ENCODE results near the gene LHFPL2.

The LHFPL2 gene

GRCh38 chr5:78574131-78574673 is 74.4 kb downstream of the LHFPL2 start:
- H3K4me3 ChIP-seq (ENCODE audit: insufficient read depth, low read length, poor library complexity, severe bottlenecking) = no peak overlapping the region
- no peaks in the 10 kb centered on the region for H3K27me3 ChIP-seq (ENCODE audit: low read length)
- H2AFZ ChIP-seq (ENCODE audit: low read depth, low read length, severe bottlenecking) = no peak overlapping the region
- no peaks in the 10 kb centered on the region for H3K9me3 ChIP-seq (ENCODE audit: insufficient read depth, low read length)
- peaks cover 23% of the 10 kb centered on the region; the same call in 1 of the 2 replicates for H3F3A ChIP-seq (ENCODE audit: insufficient read depth)
- no peaks in the 10 kb centered on the region for H3K9me2 ChIP-seq (replicated peaks; ENCODE audit: insufficient read depth, low read length)
- 0 out of 2 replicates have a peak, but pooled peaks cover 4% of the 10 kb centered on the region for H4K20me1 ChIP-seq (ENCODE audit: low read depth, low read length)
- peak overlapping the region; percentile 41 for H3K4me2 ChIP-seq (ENCODE audit: low read depth, low read length, poor library complexity, severe bottlenecking)
- H3K9ac ChIP-seq (ENCODE audit: low read length) = peak overlapping the region; percentile 30
- H3K79me2 ChIP-seq (ENCODE audit: insufficient read depth, low read length) = peaks cover 91% of the 10 kb centered on the region
- H3K36me3 ChIP-seq (ENCODE audit: low read length) = no peaks in the 10 kb centered on the region
- peak overlapping the region; percentile 65 for H3K27ac ChIP-seq (ENCODE audit: low read depth, low read length)
- TF ChIP-seq CTCF (IDR thresholded peaks at IDR 0.05; ENCODE audit: insufficient read depth, low read length, poor library complexity, severe bottlenecking) (no peak), EZH2phosphoT487 (conservative IDR thresholded peaks at IDR 0.05; ENCODE audit: low read length) (no peak)

DNA sequence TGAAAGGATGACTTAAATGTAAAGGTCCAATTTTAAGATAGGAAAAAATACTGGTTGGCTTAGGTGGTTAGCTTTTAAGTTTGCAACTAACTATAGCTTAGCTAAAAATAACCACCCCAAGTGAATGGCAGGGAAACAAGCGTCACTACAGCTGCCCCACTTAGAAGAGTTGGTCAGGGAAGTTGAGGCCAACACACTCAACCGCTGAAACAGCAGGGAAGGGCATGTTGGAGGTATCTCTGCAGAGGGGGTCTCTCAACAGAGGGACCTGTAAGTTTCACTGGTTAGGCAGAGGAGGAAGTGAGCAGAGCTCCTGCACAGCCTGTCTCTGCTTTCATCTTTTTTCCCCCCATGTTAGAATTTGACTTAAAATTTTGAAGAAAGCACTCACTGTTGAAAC is 75.3 kb downstream of the LHFPL2 start:
- no peaks in the 10 kb centered on the region for H3K36me3 ChIP-seq (ENCODE audit: low read length)
- H3K27ac ChIP-seq (ENCODE audit: low read depth, low read length) = peak overlapping the region; percentile 65
- H3K4me3 ChIP-seq (ENCODE audit: insufficient read depth, low read length, poor library complexity, severe bottlenecking) = no peak overlapping the region
- no peaks in the 10 kb centered on the region for H3K9me3 ChIP-seq (ENCODE audit: insufficient read depth, low read length)
- H4K20me1 ChIP-seq (ENCODE audit: low read depth, low read length) = 0 out of 2 replicates have a peak, but pooled peaks cover 5% of the 10 kb centered on the region
- H3K4me2 ChIP-seq (ENCODE audit: low read depth, low read length, poor library complexity, severe bottlenecking) = peak overlapping the region; percentile 41
- peaks cover 94% of the 10 kb centered on the region for H3K79me2 ChIP-seq (ENCODE audit: insufficient read depth, low read length)
- no peak overlapping the region for H2AFZ ChIP-seq (ENCODE audit: low read depth, low read length, severe bottlenecking)
- H3K27me3 ChIP-seq (ENCODE audit: low read length) = no peaks in the 10 kb centered on the region
- no peak overlapping the region for H3K9ac ChIP-seq (ENCODE audit: low read length)
- no peaks in the 10 kb centered on the region for H3K9me2 ChIP-seq (replicated peaks; ENCODE audit: insufficient read depth, low read length)
- peaks cover 23% of the 10 kb centered on the region; the same call in 1 of the 2 replicates for H3F3A ChIP-seq (ENCODE audit: insufficient read depth)
- TF ChIP-seq EZH2phosphoT487 (conservative IDR thresholded peaks at IDR 0.05; ENCODE audit: low read length) = no peak
- no peak for TF ChIP-seq CTCF (IDR thresholded peaks at IDR 0.05; ENCODE audit: insufficient read depth, low read length, poor library complexity, severe bottlenecking)

DNA sequence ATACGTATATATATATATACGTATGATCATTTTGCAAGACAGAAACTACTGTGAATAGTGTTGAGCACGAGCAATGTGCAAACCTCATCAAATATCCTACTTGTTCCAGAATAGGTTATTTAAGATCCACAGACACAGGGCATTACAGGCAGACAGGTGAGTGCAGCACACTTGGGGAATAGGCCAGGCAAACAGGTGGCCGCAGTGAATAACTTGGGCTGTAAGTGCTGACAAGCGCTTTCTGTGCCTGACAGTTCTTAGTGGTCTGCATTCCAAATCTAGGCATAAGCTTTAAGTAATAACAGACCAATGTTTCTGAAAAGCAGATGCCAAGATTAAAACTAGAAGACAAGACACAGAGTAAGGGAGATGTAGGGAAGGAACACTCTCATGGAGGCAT is 77.9 kb downstream of the LHFPL2 start:
- Histone ChIP-seq H3K27ac (ENCODE audit: low read depth, low read length) (no peak overlapping the region), H3K9me2 (replicated peaks; ENCODE audit: insufficient read depth, low read length) (no peaks in the 10 kb centered on the region), H3K36me3 (ENCODE audit: low read length) (no peaks in the 10 kb centered on the region), H3K4me2 (ENCODE audit: low read depth, low read length, poor library complexity, severe bottlenecking) (no peak overlapping the region), H3K4me3 (ENCODE audit: insufficient read depth, low read length, poor library complexity, severe bottlenecking) (no peak overlapping the region), H2AFZ (ENCODE audit: low read depth, low read length, severe bottlenecking) (no peak overlapping the region), H3K9ac (ENCODE audit: low read length) (no peak overlapping the region), H3K27me3 (ENCODE audit: low read length) (no peaks in the 10 kb centered on the region), H3K9me3 (ENCODE audit: insufficient read depth, low read length) (no peaks in the 10 kb centered on the region), H3K79me2 (ENCODE audit: insufficient read depth, low read length) (peaks cover 96% of the 10 kb centered on the region), H3F3A (ENCODE audit: insufficient read depth) (peaks cover 19% of the 10 kb centered on the region; the same call in 1 of the 2 replicates), H4K20me1 (ENCODE audit: low read depth, low read length) (peaks cover 5% of the 10 kb centered on the region; the same call in 1 of the 2 replicates)
- TF ChIP-seq CTCF (IDR thresholded peaks at IDR 0.05; ENCODE audit: insufficient read depth, low read length, poor library complexity, severe bottlenecking) = no peak
- TF ChIP-seq EZH2phosphoT487 (conservative IDR thresholded peaks at IDR 0.05; ENCODE audit: low read length) = no peak
